NCI-H146 treated with DMSO at 0.1 percent for 48 hours (cell line): ENCODE measurements around the gene CAMK1G.

Experiments used
- DNase-seq: peaks from one replicate; lab custom pipeline; 2025; ENCODE audit not compliant: unreplicated experiment; lab: John Stamatoyannopoulos, UW

The CAMK1G gene

DNA sequence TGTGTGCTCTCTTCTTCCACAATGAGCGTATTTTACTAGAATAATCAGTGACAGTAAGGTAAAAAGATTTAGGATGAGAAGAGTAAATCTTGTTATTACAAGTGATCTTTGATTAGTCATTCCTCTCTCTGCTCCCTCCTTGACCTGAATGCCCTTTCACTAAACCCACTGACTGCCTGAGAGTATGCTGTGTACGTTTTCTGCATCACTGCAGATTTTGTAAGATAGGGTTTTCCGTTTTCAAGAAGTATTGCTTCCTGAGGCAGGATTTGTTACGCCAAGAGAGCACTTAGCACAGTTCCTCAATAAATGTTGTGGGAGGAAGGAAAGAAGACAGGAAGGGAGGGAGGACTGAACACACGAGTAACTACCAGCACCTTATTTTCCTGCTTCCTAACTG is 76.4 kb downstream of the CAMK1G start:
- no peak for DNase-seq

DNA sequence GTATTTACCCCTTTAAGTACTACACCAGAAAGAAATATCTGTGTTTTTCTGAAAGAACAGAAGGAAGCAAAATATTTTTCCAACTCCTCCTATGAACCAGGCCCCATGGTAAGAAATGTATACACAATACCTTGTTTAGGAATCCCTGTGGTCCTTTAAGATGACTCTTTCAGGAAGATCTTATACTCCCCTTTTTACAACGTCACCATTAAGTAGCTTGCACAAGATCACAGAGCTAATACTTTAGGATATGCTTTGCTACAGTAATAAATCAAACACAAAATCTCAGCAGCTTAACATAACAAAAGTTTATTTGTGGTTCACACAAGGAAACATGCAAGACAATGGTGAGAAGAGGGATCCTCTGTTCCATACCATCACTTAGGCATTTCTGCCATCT is 77.6 kb downstream of the CAMK1G start:
- DNase-seq, result no peak

DNA sequence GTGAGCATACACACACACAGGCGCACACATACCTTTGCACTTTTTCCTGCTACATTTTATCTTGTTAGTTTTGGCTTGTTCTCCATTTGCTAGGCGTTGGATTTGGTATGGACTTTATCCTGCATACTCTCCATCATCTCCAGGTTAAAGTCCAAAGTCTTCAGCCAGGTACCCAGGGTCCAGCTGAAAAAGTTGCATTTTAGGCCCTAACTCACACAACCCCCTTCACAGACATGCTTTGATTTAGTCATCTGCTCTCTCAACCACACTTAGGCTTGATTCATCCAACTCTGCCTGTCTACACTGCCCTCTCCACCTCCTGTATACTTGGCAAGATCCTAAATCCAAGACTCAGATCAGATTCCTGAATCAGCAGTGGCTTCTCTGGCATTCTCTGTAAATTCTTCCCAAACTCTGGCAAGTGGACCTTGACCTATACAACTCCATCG is 79.4 kb downstream of the CAMK1G start:
- no peak for DNase-seq
